Stomach smooth muscle (tissue), 2 donors: Measurements from ENCODE around the gene QTRT2.

Source experiments
- H3K27ac ChIP-seq: one replicate; pipeline ENCODE4 v1.7.0; 2013; ENCODE audit warnings: mild to moderate bottlenecking, low read length, inconsistent platforms
- H3K27me3 ChIP-seq, 2 donors: one replicate each; pipeline ENCODE4 v1.7.0; 2013; ENCODE audit warnings: low read length in 2 of 2; ENCODE audit not compliant: insufficient read depth in 2 of 2, control insufficient read depth in 1 of 2
- H3K36me3 ChIP-seq, 2 donors: one replicate each; pipeline ENCODE4 v1.7.0; 2013; ENCODE audit warnings: low read length in 2 of 2; ENCODE audit not compliant: control insufficient read depth in 2 of 2, insufficient read depth in 2 of 2
- H3K4me1 ChIP-seq: one replicate; pipeline ENCODE4 v1.7.0; 2013; ENCODE audit warnings: low read length; ENCODE audit not compliant: control insufficient read depth, insufficient read depth
- H3K4me3 ChIP-seq, 2 donors: one replicate each; pipeline ENCODE4 v1.7.0; 2013; ENCODE audit warnings: low read length in 2 of 2
- H3K9ac ChIP-seq, 2 donors: one replicate each; pipeline ENCODE4 v1.7.0; 2013; ENCODE audit warnings: low read length in 2 of 2, mild to moderate bottlenecking in 1 of 2
- H3K9me3 ChIP-seq, 2 donors: one replicate each; pipeline ENCODE4 v1.7.0; 2013; ENCODE audit warnings: low read length in 2 of 2; ENCODE audit not compliant: control insufficient read depth in 2 of 2
- donor health status: healthy.
- donor health status: Pancreatic carcinoma.

The QTRT2 gene

DNA sequence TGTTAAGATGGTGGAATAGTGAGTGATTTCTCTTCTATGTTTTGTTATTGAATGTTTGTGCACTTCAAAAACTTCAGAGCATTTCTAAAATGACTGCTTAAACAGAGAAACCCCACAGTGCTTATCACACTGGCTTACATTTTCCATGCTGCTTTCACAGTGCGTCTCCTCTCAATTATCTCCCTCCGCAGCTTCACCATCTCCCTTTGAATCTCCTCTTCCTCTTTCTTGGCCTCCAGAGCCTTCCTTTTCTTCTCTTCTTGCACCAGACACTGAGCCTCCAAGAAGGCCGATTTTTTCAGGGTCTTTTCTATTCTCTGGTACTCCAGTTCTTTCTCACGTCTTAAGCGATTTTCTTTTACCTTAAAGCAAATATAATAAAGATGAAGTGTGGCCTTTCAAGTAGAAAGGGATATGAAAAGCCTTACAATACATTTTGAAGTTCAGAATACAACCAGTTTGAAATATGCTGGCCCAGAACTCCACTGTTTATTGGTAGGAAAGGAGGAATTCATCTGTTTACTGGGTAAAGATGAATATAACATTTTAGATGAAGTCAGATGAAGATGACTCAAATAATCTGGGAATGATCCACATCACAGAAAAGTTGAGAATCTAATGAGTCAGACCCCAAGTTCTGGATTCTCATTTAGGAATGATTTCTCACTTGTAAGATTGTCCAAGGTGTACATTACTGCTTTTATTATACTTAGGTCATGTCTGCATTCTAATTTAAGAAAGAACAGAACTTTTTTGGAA is 21.6 kb upstream of the QTRT2 start:
- Histone ChIP-seq H3K4me1 (no peaks in the 10 kb centered on the region), H3K27ac (no peak overlapping the region), H3K36me3 (peaks cover 8 to 11% of the 10 kb centered on the region in 2 donors), H3K9ac (no peak overlapping the region), H3K27me3 (no peaks in the 10 kb centered on the region), H3K4me3 (no peak overlapping the region), H3K9me3 (no peaks in the 10 kb centered on the region)

DNA sequence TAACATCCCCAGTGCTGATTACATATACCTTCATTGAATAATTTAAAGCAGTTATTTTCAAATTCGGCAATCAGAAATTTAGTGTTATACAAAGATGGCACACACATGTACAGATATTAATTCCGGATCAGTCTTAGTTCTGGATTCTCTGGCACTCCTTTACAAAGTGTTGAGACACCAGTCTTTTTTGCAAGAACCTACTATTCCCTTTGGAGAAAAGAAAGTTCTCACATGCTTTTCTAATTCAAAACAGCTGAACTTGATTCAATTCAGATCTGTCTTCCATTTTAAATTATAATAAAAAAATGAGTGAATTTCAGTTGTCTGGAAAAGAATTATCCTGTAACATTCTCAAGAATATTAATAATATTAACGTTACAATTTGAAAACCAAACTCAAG is 20.6 kb upstream of the QTRT2 start:
- Histone ChIP-seq H3K4me1 (no peaks in the 10 kb centered on the region), H3K27ac (no peak overlapping the region), H3K36me3 (peaks cover 8 to 13% of the 10 kb centered on the region in 2 donors), H3K9ac (no peak overlapping the region), H3K4me3 (no peak overlapping the region), H3K27me3 (no peaks in the 10 kb centered on the region), H3K9me3 (no peaks in the 10 kb centered on the region)

DNA sequence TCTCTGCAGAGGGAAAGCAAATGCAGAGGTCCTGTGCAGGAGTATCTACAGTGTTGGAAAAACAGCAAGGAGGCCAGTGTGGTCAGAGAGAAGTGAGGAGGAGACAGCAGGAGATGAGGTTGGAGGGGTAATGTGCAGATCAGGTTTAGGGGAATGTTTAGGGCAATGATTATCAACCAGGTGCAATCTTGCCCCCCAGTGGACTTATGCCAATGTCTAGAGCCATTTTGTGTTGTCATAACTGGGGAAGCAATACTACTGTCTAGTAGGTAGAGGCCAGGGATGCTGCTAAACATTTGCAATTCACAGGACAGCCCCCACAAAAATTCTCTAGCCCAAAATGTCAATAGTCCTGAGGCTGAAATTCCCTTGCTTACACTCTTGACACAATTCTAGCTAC is 13.3 kb upstream of the QTRT2 start:
- no peaks in the 10 kb centered on the region for H3K9me3 ChIP-seq
- H3K27me3 ChIP-seq, result no peaks in the 10 kb centered on the region
- no peak overlapping the region for H3K27ac ChIP-seq
- H3K4me1 ChIP-seq, result no peaks in the 10 kb centered on the region
- peaks cover 0 to 4% of the 10 kb centered on the region in 2 donors for H3K36me3 ChIP-seq
- H3K9ac ChIP-seq, result no peak overlapping the region
- no peak overlapping the region for H3K4me3 ChIP-seq

DNA sequence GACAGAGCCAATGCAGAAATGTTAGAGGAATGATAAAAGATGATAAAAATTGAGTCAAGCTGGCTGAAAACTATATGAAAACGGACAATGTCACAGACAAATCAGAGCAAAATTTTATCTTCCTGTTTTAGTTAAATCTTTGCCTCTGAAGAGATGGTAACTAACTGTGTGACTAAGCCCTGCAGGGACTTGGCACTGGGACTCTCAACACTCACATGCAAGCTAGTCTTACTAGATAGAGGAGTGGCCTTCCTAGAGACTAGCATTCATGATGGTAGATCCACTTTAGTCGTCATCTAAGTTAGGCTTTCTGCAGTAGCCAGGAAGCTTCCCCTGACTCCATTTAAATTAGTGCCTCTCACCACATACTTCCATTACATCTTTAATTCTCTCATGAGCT is 4.3 kb upstream of the QTRT2 start:
- H3K27ac ChIP-seq, result no peak overlapping the region
- no peak overlapping the region for H3K9ac ChIP-seq
- no peaks in the 10 kb centered on the region for H3K9me3 ChIP-seq

DNA sequence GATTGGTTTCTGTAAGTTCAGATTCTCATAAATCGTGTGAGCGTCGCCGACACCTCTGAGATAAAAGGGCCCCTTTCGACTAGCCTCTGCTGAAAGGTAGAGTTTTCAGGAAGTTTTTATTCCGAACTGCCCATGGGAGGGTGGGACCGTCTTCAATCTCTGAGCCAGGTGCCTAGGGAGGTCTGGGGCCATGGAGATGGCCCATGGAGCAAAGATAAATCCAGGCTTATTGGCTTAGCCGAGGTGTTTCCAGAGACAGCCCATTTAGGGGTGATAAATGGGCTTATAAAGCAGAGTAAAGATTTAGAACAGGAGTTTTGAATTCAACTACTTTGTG is 442 bp downstream of the QTRT2 start:
- peak overlapping the region; percentile 82 to 83 for H3K9ac ChIP-seq
- H3K36me3 ChIP-seq, result peaks cover 0 to 6% of the 10 kb centered on the region in 2 donors
- peaks cover 11% of the 10 kb centered on the region for H3K4me1 ChIP-seq
- H3K27me3 ChIP-seq, result no peaks in the 10 kb centered on the region
- peak overlapping the region; percentile 91 to 99 for H3K4me3 ChIP-seq
- H3K9me3 ChIP-seq, result no peaks in the 10 kb centered on the region
- peak overlapping the region; percentile 71 for H3K27ac ChIP-seq

More for the DNA sequence above, 4.3 kb upstream of the QTRT2 start:
- H3K4me3 ChIP-seq, result no peak overlapping the region
- no peaks in the 10 kb centered on the region for H3K36me3 ChIP-seq
- peaks cover 6% of the 10 kb centered on the region for H3K4me1 ChIP-seq
- no peaks in the 10 kb centered on the region for H3K27me3 ChIP-seq

DNA sequence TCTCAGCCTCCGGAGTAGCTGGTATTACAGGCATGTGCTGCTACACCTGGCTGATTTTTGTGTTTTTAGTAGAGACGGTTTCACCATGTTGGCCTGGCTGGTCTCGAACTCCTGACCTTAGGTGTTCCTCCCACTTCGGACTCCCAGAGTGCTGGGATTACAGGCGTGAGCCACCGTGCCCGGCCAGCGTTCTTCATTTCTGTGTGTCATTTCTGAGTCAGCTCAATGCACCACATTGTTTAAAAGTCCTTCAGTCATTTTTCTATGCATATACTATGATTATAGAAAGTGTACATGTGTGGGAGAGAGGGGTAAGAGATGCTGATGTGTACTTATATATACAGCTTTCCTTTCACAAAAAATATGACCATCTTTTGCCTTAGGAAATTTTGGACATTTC is 2.1 kb downstream of the QTRT2 start:
- Histone ChIP-seq H3K4me1 (peaks cover 11% of the 10 kb centered on the region), H3K27me3 (no peaks in the 10 kb centered on the region), H3K9me3 (no peaks in the 10 kb centered on the region), H3K4me3 (no peak overlapping the region), H3K27ac (no peak overlapping the region), H3K36me3 (peaks cover 0 to 6% of the 10 kb centered on the region in 2 donors), H3K9ac (no peak overlapping the region)

DNA sequence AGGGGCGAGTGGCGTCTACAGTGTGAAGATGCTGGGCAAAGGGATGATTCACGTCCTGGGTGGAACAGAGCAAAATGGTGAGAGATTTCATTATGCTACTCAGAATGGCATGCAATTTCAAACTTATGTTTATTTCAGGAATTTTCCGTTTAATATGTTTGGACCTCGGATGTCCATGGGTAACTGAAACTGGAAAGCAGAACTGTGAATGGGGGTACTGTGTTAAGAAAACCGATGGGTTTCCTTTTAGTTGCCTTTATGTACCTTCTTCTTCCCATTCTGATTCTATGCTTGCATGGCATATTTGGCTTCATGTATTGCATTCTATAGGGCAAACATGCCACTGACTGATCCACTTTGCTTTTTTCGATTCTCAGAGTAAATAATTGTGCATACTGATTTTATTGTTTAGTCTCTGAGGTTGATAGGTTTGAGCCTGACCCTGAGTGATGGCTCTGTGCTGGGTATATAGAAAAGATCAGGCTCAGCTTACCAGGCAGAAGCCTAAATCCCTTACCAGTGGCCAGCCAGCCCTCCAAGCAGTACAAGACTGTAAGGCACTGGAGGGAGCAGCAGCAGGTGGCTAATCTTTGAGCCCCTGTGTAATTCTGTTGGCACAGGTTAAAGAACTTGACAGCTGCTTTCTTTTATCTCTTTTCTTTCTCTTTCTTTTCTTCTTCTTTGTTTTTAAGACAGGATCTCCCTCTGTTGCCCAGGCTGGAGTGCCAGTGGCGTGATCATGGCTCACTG is 4.5 kb downstream of the QTRT2 start:
- Histone ChIP-seq H3K9me3 (no peaks in the 10 kb centered on the region), H3K4me1 (peaks cover 17% of the 10 kb centered on the region), H3K27ac (no peak overlapping the region)

DNA sequence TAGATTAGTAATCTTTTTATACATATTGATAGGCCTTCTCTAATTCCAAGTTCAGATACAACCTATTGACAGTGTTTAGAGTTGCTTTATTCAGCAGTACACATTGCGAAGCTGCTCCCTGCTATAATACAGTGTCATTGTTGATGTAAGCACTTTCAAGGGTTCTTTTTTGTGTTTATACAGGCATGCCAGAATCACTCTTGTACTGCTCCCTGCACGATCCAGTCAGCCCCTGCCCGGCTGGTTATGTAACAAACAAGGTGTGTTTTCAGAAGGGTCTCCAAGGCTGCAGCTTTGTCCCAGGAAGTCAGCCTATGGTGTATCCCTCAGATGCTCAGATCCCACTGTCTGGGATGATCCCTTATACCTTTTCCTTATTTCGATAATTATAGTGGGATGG is 11.3 kb downstream of the QTRT2 start:
- peaks cover 14 to 16% of the 10 kb centered on the region in 2 donors for H3K36me3 ChIP-seq
- no peaks in the 10 kb centered on the region for H3K9me3 ChIP-seq
- peaks cover 14% of the 10 kb centered on the region for H3K4me1 ChIP-seq
- H3K27me3 ChIP-seq, result no peaks in the 10 kb centered on the region
- peak overlapping the region; percentile 53 for H3K27ac ChIP-seq
- no peak overlapping the region for H3K4me3 ChIP-seq
- no peak overlapping the region for H3K9ac ChIP-seq

More for the DNA sequence above, 4.5 kb downstream of the QTRT2 start:
- Histone ChIP-seq H3K4me3 (no peak overlapping the region), H3K36me3 (peaks cover 0 to 6% of the 10 kb centered on the region in 2 donors), H3K27me3 (no peaks in the 10 kb centered on the region), H3K9ac (no peak overlapping the region)

DNA sequence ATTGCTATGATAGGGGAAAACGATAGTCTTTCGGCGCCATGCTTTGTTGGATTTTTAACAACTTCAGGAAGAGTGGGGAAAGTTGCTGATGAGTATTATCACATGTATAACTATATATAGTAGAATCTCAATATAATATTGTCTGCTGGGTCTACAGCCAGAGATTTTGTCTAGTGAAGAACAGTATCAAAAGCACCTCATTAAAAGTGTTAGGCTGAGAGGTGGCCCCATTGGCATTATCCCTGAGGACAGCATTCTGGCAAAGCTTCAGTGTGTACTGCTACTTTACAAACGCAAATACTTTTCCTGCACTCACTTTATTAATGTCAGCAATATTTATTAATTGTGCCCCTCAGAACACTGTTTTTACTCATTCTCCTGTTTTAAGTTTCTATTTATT is 11.8 kb downstream of the QTRT2 start:
- Histone ChIP-seq H3K4me3 (no peak overlapping the region), H3K9me3 (no peaks in the 10 kb centered on the region), H3K4me1 (peaks cover 14% of the 10 kb centered on the region), H3K36me3 (peaks cover 15 to 19% of the 10 kb centered on the region in 2 donors), H3K27ac (peak overlapping the region; percentile 53), H3K9ac (no peak overlapping the region), H3K27me3 (no peaks in the 10 kb centered on the region)

DNA sequence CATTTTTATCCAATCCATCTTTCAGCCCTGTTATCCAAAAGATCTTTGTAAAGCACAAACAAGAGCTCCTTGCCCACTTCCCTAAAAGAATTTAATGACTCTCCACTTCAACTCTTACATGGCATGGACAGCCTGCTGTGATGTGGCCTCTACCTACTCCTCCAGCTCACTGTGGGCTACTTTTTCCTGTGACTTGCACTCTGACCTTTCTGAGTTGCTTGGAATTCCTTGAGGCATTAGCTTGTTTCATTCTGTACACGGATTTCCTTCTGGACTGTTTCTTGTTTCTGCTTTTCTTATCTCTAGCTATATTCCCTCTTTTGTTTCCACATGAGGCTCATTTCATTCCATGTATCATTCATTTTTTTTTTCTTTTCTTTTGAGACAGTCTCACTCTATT is 15.2 kb downstream of the QTRT2 start:
- Histone ChIP-seq H3K4me3 (no peak overlapping the region), H3K9me3 (no peaks in the 10 kb centered on the region), H3K36me3 (peaks cover 36 to 40% of the 10 kb centered on the region in 2 donors), H3K27ac (no peak overlapping the region), H3K4me1 (peaks cover 3% of the 10 kb centered on the region), H3K27me3 (no peaks in the 10 kb centered on the region), H3K9ac (no peak overlapping the region)

DNA sequence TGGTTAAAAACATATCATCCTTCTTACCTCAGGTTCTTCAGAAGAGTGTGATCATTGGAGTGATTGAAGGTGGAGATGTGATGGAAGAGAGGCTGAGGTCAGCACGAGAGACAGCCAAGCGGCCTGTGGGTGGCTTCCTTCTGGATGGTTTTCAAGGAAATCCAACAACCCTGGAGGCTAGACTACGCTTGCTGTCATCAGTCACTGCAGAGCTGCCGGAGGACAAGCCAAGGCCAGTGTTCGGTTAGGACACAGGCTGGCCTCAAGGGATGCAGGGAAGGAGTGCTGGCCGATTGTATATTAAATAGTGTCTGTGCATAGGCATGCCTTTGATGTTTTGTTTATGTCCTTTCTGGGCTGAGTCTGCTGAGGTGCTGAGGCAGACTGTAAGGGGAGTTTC is 20.2 kb downstream of the QTRT2 start:
- H3K27me3 ChIP-seq, result no peaks in the 10 kb centered on the region
- no peaks in the 10 kb centered on the region for H3K4me1 ChIP-seq
- no peak overlapping the region for H3K9ac ChIP-seq
- no peak overlapping the region for H3K27ac ChIP-seq
- no peak overlapping the region for H3K4me3 ChIP-seq
- no peaks in the 10 kb centered on the region for H3K9me3 ChIP-seq
- H3K36me3 ChIP-seq, result peaks cover 42 to 53% of the 10 kb centered on the region in 2 donors
